Medulla oblongata (tissue), 1 donor: ENCODE measurements around the gene TMEM176B.

ENCODE experiments used
- DNase-seq: peaks from one replicate; pipeline ENCODE4 v3.0.0-alpha.2; 2015; ENCODE audit errors: extremely low spot score

The TMEM176B gene

GRCh38 chr7:150799741-150800580 lies at the start of gene TMEM176B:
Gene TMEM176B, minus strand, starts transcription at chr7:150800364. Its CDS starts 3,795 bp downstream, at chr7:150796569.
- DNase-seq: peak; percentile 52

GRCh38 chr7:150849204-150849775 lies 49.1 kb upstream of the TMEM176B start:
- DNase-seq: no peak

GRCh38 chr7:150848561-150849115 lies 48.5 kb upstream of the TMEM176B start:
- DNase-seq: no peak

- DNase-seq: no peak
These were observed 47.9 kb upstream of the TMEM176B start for GRCh38 chr7:150848111-150848510.

GRCh38 chr7:150847536-150847935 lies 47.4 kb upstream of the TMEM176B start:
- no peak for DNase-seq

GRCh38 chr7:150846291-150847115 lies 46.3 kb upstream of the TMEM176B start:
- no peak for DNase-seq

GRCh38 chr7:150845421-150845861 lies 45.3 kb upstream of the TMEM176B start:
- DNase-seq: peak; percentile 52

GRCh38 chr7:150842716-150843115 lies 42.6 kb upstream of the TMEM176B start:
- no peak for DNase-seq

- DNase-seq: no peak
These were observed 41.9 kb upstream of the TMEM176B start for GRCh38 chr7:150842018-150842417.

GRCh38 chr7:150838965-150839650 lies 38.9 kb upstream of the TMEM176B start:
- no peak for DNase-seq

- DNase-seq: no peak
These were observed 35.6 kb upstream of the TMEM176B start for GRCh38 chr7:150835702-150836280.

GRCh38 chr7:150835019-150835418 lies 34.9 kb upstream of the TMEM176B start:
- no peak for DNase-seq

GRCh38 chr7:150831851-150832250 lies 31.7 kb upstream of the TMEM176B start:
- DNase-seq: peak; percentile 75

GRCh38 chr7:150830937-150831336 lies 30.8 kb upstream of the TMEM176B start:
- DNase-seq: no peak

GRCh38 chr7:150829426-150829825 lies 29.3 kb upstream of the TMEM176B start:
- DNase-seq: no peak

- DNase-seq: no peak
These were observed 28.2 kb upstream of the TMEM176B start for GRCh38 chr7:150828384-150828783.

GRCh38 chr7:150826061-150826849 lies 26.1 kb upstream of the TMEM176B start:
- DNase-seq: no peak

GRCh38 chr7:150824379-150825177 lies 24.4 kb upstream of the TMEM176B start:
- no peak for DNase-seq

GRCh38 chr7:150823484-150824126 lies 23.4 kb upstream of the TMEM176B start:
- no peak for DNase-seq
